ENCODE data around the gene EHMT1. TPM values are rescaled to one million over a fixed set of nuclear protein-coding genes. Genes with fewer than 3 reads are reported as not detected.

The EHMT1 gene
- total RNA-seq, 6 experiments from 2014 or later = 41.0 to 116 (median 46.9) TPM

DNA sequence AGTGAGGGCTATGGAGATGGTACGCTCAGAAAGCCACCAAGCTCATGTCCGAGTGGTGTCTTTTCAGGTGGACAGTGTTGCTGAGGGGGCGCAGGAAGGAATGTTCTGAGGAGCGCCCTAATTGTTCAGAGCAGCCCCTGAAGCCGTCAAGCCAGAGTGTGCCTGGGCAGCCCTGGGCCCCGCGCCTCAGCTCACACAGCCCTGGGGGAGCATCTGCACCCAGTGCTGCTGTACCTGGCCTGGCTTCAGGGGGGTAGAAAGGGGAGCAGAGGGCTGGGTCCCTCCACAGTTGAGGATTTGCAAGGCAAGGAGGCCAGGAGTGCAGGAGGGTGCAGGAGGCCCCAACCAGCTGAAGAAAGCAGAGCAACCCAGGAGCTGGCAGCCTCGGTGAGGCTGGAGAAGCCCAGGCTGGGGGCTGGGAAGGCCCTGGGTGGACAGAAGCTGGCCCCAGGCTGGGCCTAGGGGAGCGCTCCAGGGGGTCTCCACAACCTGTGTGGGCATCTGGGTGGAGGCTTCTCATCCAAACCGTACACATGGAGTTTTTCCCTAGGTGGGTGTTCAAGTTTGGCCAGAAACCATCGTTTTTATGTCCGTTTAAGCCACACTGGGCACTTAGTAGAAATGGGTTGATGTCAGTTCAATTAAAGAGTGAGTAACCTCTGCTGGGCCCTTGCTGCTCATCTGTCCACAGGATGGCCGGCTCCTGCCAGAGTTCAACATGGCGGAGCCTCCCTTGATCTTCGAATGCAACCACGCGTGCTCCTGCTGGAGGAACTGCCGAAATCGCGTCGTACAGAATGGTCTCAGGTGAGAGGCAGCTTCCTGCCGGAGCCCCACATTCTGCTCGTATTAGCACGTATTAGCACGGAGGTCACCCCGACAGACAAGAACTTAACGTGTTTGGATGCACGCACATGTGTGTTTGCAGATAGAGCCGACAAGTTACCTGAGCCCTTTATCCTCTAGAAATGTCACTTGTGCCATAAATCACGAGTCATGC is 196.8 kb downstream of the EHMT1 start:
- peaks cover 25% of the 10 kb centered on the region for H3K36me3 Mint-ChIP-seq (ENCODE audit: low read depth)
- TF ChIP-seq, protein P1, sequence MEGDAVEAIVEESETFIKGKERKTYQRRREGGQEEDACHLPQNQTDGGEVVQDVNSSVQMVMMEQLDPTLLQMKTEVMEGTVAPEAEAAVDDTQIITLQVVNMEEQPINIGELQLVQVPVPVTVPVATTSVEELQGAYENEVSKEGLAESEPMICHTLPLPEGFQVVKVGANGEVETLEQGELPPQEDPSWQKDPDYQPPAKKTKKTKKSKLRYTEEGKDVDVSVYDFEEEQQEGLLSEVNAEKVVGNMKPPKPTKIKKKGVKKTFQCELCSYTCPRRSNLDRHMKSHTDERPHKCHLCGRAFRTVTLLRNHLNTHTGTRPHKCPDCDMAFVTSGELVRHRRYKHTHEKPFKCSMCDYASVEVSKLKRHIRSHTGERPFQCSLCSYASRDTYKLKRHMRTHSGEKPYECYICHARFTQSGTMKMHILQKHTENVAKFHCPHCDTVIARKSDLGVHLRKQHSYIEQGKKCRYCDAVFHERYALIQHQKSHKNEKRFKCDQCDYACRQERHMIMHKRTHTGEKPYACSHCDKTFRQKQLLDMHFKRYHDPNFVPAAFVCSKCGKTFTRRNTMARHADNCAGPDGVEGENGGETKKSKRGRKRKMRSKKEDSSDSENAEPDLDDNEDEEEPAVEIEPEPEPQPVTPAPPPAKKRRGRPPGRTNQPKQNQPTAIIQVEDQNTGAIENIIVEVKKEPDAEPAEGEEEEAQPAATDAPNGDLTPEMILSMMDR (IDR thresholded peaks at IDR 0.05) = no peak
- H3K27ac Mint-ChIP-seq = no peak overlapping the region
- H3K4me1 Mint-ChIP-seq (ENCODE audit: low read depth) = no peaks in the 10 kb centered on the region
- peaks cover 8% of the 10 kb centered on the region for H3K27me3 Mint-ChIP-seq (ENCODE audit: insufficient read depth)
- H3K9me3 Mint-ChIP-seq = no peaks in the 10 kb centered on the region
- H3K4me3 Mint-ChIP-seq = no peak overlapping the region
- DNase-seq = no peak

DNA sequence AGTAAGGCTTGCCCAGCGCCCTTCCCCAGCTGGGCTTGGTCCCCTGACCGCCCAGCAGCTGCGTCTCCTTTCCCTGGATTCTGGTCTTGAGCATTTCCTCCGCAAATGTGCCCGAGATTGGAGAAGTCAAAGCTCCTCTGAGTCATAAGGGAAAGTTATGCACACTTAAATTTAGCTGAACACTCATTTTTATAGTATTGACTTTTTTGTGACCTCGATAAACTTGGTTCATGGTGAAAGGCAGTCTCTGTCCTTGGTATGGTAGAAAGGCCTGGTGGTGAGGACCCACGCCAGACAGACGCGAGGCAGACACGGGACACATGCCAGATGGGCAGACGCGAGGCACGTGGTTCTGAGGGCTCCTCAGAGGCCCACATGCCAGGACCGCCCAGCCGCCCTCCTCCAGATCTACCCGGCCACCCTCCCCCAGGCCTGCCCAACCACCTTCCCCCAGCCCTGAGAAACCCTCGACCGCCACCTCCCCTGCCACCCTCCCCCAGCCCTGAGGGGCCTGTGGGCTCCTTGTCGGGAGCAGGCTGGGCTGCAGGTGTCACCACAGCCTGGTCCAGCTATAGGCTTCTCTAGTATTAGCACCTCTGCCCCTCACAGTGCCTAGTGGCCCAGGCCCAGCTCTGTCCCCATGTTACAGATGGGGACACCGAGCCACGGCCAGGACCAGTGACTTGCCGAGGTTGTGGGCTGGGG is 197.9 kb downstream of the EHMT1 start:
- no peak overlapping the region for H3K27ac Mint-ChIP-seq

DNA sequence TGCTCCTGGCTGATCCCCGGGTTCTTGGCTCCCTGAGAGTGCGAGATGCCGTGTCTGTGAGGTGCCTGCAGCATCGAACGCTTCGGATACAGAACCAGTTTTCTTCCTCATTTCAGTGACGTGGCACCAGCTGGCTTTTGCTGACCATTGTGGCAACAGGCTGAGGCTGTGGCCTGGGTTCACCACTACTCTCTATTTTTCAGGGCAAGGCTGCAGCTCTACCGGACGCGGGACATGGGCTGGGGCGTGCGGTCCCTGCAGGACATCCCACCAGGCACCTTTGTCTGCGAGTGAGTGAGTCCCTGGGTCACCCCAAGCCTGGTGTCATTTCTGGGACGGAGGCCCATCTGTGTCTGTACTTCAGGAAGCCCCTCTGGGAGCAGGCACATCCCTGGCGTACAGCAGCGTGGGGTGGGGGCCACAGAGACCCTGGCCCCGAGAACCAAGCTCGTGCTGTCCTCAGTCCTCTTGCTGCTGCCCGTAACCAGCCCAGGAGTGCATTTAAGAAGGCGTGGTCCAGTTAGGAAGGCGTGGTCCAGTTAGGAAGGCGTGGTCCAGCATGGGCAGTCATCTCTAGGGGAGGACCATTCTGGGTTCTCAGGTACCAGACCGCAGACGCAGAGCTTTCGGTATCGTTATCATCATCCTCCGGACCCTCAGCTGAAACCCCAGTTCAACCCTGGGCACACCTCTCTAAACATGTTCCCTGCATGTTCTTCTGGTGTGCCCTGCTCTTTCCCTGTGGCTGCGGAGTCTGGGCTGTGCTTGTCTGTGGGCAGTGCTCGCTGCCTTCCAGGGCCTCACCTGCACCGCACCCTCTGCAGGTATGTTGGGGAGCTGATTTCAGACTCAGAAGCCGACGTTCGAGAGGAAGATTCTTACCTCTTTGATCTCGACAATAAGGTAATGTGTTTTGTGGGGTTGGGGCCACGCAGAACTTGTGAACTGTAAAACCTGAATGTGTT is 198.7 kb downstream of the EHMT1 start:
- Mint-ChIP-seq H3K9me3 (no peaks in the 10 kb centered on the region), H3K4me3 (no peak overlapping the region), H3K36me3 (ENCODE audit: low read depth) (peaks cover 37% of the 10 kb centered on the region), H3K27ac (no peak overlapping the region; the same call in 1 of the 2 replicates), H3K4me1 (ENCODE audit: low read depth) (no peaks in the 10 kb centered on the region), H3K27me3 (ENCODE audit: insufficient read depth) (peaks cover 8% of the 10 kb centered on the region)
- TF ChIP-seq, protein P1 (IDR thresholded peaks at IDR 0.05) = no peak
- no peak for DNase-seq

More for the DNA sequence above, 197.9 kb downstream of the EHMT1 start:
- Mint-ChIP-seq H3K27me3 (ENCODE audit: insufficient read depth) (peaks cover 8% of the 10 kb centered on the region), H3K9me3 (no peaks in the 10 kb centered on the region), H3K4me1 (ENCODE audit: low read depth) (no peaks in the 10 kb centered on the region), H3K36me3 (ENCODE audit: low read depth) (peaks cover 29% of the 10 kb centered on the region), H3K4me3 (no peak overlapping the region)
- TF ChIP-seq, protein P1 (IDR thresholded peaks at IDR 0.05) = no peak
- DNase-seq = no peak

DNA sequence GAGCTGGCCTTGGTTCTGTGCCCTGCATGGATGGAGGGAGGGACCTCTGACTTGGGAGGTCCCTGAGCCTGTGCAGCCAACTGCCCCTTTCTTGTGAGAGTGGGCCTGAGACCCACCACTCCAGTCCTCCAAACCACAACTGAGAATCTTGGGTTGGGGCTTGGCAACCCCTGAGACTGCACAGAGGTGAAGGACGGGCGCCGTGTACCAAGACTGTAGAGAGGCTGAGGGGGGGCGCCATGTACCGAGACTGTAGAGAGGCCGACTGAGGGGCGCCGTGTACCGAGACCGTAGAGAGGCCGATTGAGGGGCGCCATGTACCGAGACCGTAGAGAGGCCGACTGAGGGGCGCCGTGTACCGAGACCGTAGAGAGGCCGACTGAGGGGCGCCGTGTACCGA is 199.5 kb downstream of the EHMT1 start:
- Mint-ChIP-seq H3K36me3 (ENCODE audit: low read depth) (peaks cover 37% of the 10 kb centered on the region), H3K9me3 (no peaks in the 10 kb centered on the region), H3K4me3 (no peak overlapping the region), H3K4me1 (ENCODE audit: low read depth) (no peaks in the 10 kb centered on the region), H3K27ac (no peak overlapping the region), H3K27me3 (ENCODE audit: insufficient read depth) (peaks cover 8% of the 10 kb centered on the region)
- DNase-seq = no peak
- TF ChIP-seq, protein P1 (IDR thresholded peaks at IDR 0.05) = no peak

Data from HFFc6 (cell line).